HepG2 (cell line): ENCODE data around the gene SGF29. TPM values are rescaled to one million over a fixed set of nuclear protein-coding genes. Genes with fewer than 3 reads are reported as not detected.
A peak's percentile ranks its signal among the peaks of the same experiment; 100 is the strongest.

ENCODE experiments used
- AGO2 ChIP-seq: fragments of 200-400 bp; formaldehyde crosslinking; optimal IDR thresholded peaks from 2 replicates; pipeline ENCODE3; 2017; ENCODE audit warnings: mild to moderate bottlenecking, low read depth, low read length, moderate library complexity
- GMEB1 ChIP-seq: sonication (generic); formaldehyde crosslinking; IDR thresholded peaks from 2 replicates; pipeline ENCODE4 v1.5.1; 2020; ENCODE audit warnings: missing genetic modification reagents, mild to moderate bottlenecking, borderline replicate concordance
- NFE2L1 ChIP-seq: sonication (generic); formaldehyde crosslinking; IDR thresholded peaks from 2 replicates; pipeline ENCODE4 v1.4.0; 2020; ENCODE audit warnings: missing genetic modification reagents, mild to moderate bottlenecking, borderline replicate concordance
- PHF20 ChIP-seq: sonication (generic); formaldehyde crosslinking; IDR thresholded peaks from 2 replicates; pipeline ENCODE4 v1.5.0; 2020; ENCODE audit warnings: mild to moderate bottlenecking, missing genetic modification reagents
- SCMH1 ChIP-seq: sonication (generic); formaldehyde crosslinking; IDR thresholded peaks from 2 replicates; pipeline ENCODE4 v1.9.0; 2021; ENCODE audit warnings: missing genetic modification reagents, mild to moderate bottlenecking, borderline replicate concordance
- SP4 ChIP-seq: sonication (generic); formaldehyde crosslinking; IDR thresholded peaks from 2 replicates; pipeline ENCODE4 v1.8.1; 2023; ENCODE audit warnings: mild to moderate bottlenecking, missing genetic modification reagents
- ZNF101 ChIP-seq: sonication (generic); formaldehyde crosslinking; IDR thresholded peaks from 2 replicates; pipeline ENCODE4 v1.4.0; 2020; ENCODE audit warnings: mild to moderate bottlenecking, low read depth, missing genetic modification reagents, borderline replicate concordance
- ZNF331 ChIP-seq: sonication (generic); formaldehyde crosslinking; IDR thresholded peaks from 2 replicates; pipeline ENCODE4 v1.4.0; 2020; ENCODE audit warnings: missing genetic modification reagents
- ZNF546 ChIP-seq: sonication (generic); formaldehyde crosslinking; conservative IDR thresholded peaks from 2 replicates; pipeline ENCODE4 v1.8.1; 2023; ENCODE audit warnings: mild to moderate bottlenecking, missing genetic modification reagents
- ZNF549 ChIP-seq: sonication (generic); formaldehyde crosslinking; IDR thresholded peaks from 2 replicates; pipeline ENCODE4 v1.5.0; 2020; ENCODE audit warnings: missing genetic modification reagents
- ZNF576 ChIP-seq: sonication (generic); formaldehyde crosslinking; IDR thresholded peaks from 2 replicates; pipeline ENCODE4 v1.4.0; 2020; ENCODE audit warnings: mild to moderate bottlenecking, missing genetic modification reagents
- ZNF766 ChIP-seq: sonication (generic); formaldehyde crosslinking; IDR thresholded peaks from 2 replicates; pipeline ENCODE4 v1.5.0; 2020; ENCODE audit warnings: missing genetic modification reagents, borderline replicate concordance
- polyA plus RNA-seq, 8 experiments: library from polyadenylated mRNA; depleted of rRNA in 3 of 8; stranded (reverse) in 7 of 8; unstranded in 1 of 8; fragments of >200 nt; fragmentation: Illumina TruSeq in 4 of 8; extraction: Trizol in 4 of 8; gene quantifications; 2 replicates each; pipeline versions ENCODE4 v1.2.1 to v1.2.3, GENCODE V29; 2011 to 2016; ENCODE audit warnings: low read depth in 4 of 8, missing spikeins in 1 of 8, mixed read lengths in 1 of 8; ENCODE audit not compliant: insufficient read depth in 1 of 8
- total RNA-seq, 5 experiments: library from RNA; depleted of rRNA; stranded (reverse); fragments of >200 nt; fragmentation: Illumina TruSeq; extraction: Trizol; gene quantifications; 2 replicates each; pipeline ENCODE4 v1.2.3, GENCODE V29; 2016; ENCODE audit warnings: low read depth in 1 of 5
- TF ChIP-seq, protein P1 (sequence below): sonication (generic); formaldehyde crosslinking; IDR thresholded peaks from one replicate; pipeline ENCODE4 v1.5.1; 2020; ENCODE audit warnings: mild to moderate bottlenecking, missing genetic modification reagents; ENCODE audit errors: not compliant biosample characterization
- TF ChIP-seq, protein P2 (sequence below): sonication (generic); formaldehyde crosslinking; IDR thresholded peaks from 2 replicates; pipeline ENCODE4 v1.4.0; 2020; ENCODE audit warnings: missing genetic modification reagents
- TF ChIP-seq, protein P3 (sequence below): sonication (generic); formaldehyde crosslinking; IDR thresholded peaks from 2 replicates; pipeline ENCODE4 v1.5.0; 2020; ENCODE audit warnings: missing genetic modification reagents

The SGF29 gene
- total and polyA plus RNA-seq, 2 of the 13 experiments (the other 11 are each of a cell fraction or from before 2014, with no cell fraction given), result 5.0 to 29.4 TPM

DNA sequence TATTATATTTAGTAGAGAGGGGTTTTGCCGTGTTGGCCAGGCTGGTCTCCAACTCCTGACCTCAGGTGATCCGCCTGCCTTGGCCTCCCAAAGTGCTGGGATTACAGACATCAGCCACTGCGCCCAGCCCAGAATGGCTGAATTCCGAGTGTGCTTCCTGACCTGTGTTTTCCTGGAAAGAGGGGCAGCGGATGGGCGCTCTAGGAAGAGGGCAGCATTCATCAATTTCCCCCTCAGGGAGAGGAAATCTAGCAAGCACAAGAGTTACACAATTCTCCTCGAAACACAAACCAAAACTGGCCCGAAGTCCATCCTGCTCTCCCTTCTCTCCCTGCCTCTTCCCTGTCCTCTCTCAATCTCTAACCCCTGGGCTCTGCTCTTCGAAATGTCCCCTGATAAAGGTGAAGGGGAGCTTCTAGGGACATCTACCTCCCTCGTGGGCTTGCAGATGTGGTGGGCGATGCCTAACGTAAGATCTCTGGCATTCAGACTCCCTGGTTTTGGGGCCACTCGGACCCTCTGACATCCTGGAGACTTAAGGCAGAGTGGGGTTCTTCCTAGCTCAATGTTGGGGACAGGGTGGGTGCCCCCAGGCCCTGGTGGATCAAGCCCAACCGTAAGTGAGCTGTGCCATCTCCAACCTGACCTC is 48.1 kb upstream of the SGF29 start (continued):
- TF ChIP-seq ZNF549 (CRISPR knock-in tag) (0 out of 2 replicates have a peak, but pooled peaks have one; percentile 69), SCMH1 (no peak), AGO2 (no peak), SP4 (CRISPR knock-in tag) (no peak), GMEB1 (no peak), NFE2L1 (no peak), ZNF766 (CRISPR knock-in tag) (peak; percentile 85; the same call in 1 of the 2 replicates), ZNF101 (CRISPR knock-in tag) (no peak), ZNF576 (CRISPR knock-in tag) (no peak), ZNF331 (CRISPR knock-in tag) (peak; percentile 66; the same call in 1 of the 2 replicates), PHF20 (CRISPR knock-in tag) (no peak), ZNF546 (CRISPR knock-in tag) (no peak)
- TF ChIP-seq, protein P1, sequence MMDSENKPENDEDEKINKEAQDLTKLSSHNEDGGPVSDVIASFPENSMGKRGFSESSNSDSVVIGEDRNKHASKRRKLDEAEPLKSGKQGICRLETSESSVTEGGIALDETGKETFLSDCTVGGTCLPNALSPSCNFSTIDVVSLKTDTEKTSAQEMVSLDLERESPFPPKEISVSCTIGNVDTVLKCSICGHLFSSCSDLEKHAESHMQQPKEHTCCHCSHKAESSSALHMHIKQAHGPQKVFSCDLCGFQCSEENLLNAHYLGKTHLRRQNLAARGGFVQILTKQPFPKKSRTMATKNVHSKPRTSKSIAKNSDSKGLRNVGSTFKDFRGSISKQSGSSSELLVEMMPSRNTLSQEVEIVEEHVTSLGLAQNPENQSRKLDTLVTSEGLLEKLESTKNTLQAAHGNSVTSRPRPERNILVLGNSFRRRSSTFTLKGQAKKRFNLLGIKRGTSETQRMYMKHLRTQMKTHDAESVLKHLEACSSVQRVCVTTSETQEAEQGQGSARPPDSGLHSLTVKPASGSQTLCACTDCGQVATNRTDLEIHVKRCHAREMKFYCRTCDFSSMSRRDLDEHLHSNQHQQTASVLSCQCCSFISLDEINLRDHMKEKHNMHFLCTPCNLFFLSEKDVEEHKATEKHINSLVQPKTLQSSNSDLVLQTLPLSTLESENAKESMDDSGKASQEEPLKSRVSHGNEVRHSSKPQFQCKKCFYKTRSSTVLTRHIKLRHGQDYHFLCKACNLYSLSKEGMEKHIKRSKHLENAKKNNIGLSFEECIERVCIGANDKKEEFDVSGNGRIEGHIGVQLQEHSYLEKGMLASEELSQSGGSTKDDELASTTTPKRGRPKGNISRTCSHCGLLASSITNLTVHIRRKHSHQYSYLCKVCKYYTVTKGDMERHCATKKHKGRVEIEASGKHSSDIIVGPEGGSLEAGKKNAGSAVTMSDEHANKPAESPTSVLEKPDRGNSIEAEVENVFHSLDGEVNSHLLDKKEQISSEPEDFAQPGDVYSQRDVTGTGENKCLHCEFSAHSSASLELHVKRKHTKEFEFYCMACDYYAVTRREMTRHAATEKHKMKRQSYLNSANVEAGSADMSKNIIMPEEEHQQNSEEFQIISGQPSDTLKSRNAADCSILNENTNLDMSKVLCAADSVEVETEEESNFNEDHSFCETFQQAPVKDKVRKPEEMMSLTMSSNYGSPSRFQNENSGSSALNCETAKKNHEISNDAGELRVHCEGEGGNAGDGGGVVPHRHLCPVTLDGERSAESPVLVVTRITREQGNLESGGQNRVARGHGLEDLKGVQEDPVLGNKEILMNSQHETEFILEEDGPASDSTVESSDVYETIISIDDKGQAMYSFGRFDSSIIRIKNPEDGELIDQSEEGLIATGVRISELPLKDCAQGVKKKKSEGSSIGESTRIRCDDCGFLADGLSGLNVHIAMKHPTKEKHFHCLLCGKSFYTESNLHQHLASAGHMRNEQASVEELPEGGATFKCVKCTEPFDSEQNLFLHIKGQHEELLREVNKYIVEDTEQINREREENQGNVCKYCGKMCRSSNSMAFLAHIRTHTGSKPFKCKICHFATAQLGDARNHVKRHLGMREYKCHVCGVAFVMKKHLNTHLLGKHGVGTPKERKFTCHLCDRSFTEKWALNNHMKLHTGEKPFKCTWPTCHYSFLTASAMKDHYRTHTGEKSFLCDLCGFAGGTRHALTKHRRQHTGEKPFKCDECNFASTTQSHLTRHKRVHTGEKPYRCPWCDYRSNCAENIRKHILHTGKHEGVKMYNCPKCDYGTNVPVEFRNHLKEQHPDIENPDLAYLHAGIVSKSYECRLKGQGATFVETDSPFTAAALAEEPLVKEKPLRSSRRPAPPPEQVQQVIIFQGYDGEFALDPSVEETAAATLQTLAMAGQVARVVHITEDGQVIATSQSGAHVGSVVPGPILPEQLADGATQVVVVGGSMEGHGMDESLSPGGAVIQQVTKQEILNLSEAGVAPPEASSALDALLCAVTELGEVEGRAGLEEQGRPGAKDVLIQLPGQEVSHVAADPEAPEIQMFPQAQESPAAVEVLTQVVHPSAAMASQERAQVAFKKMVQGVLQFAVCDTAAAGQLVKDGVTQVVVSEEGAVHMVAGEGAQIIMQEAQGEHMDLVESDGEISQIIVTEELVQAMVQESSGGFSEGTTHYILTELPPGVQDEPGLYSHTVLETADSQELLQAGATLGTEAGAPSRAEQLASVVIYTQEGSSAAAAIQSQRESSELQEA, result no peak
- TF ChIP-seq, protein P2, sequence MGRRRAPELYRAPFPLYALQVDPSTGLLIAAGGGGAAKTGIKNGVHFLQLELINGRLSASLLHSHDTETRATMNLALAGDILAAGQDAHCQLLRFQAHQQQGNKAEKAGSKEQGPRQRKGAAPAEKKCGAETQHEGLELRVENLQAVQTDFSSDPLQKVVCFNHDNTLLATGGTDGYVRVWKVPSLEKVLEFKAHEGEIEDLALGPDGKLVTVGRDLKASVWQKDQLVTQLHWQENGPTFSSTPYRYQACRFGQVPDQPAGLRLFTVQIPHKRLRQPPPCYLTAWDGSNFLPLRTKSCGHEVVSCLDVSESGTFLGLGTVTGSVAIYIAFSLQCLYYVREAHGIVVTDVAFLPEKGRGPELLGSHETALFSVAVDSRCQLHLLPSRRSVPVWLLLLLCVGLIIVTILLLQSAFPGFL (CRISPR knock-in tag), result no peak
- TF ChIP-seq, protein P3, sequence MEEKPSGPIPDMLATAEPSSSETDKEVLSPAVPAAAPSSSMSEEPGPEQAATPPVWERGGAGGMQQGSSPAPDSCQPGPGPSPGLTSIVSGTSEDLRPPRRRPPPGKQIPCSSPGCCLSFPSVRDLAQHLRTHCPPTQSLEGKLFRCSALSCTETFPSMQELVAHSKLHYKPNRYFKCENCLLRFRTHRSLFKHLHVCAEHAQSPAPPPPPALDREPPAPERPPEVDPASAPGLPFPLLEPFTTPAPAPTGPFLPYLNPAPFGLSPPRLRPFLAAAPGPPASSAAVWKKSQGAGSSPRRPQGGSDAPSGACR (CRISPR knock-in tag), result peak; percentile 78; the same call in 1 of the 2 replicates
